K562 (cell line): ENCODE results near the gene PPIL1. TPM values are rescaled to one million over a fixed set of nuclear protein-coding genes. Genes with fewer than 3 reads are reported as not detected.

ENCODE experiments used
- ATAC-seq: fragments of 200-7000 bp; cut with Tn5 transposase; 3 replicates; pipeline ENCODE4 v1.9.1; 2020; ENCODE audit warnings: moderate library complexity
- BruUV-seq: library from RNA; stranded (reverse); fragments of 400-500 nt; replicated peaks from 2 replicates; lab custom pipeline; 2021; lab: Mats Ljungman, UMichigan
- CTCF ChIA-PET: fragments of 300-600 bp; formaldehyde crosslinking; extraction: SDS; loops from one replicate; lab custom pipeline; 2021; ENCODE audit warnings: low intra/inter-chr PET ratio; lab: Yijun Ruan, JAX
- POLR2A ChIA-PET: fragments of 300-600, 350-650 bp; sonication (Branson Sonifier 250); formaldehyde crosslinking; extraction: SDS; loops from one replicate; lab custom pipeline; 2021; ENCODE audit warnings: antibody characterized with exemption, inconsistent platforms; lab: Yijun Ruan, JAX
- DNase-seq, 4 experiments: peaks; one replicate each; pipeline versions ENCODE4 v3.0.0 to v3.0.0-alpha.2; 2011 to 2018; ENCODE audit warnings: low spot score in 3 of 4, mixed read lengths in 3 of 4; ENCODE audit errors: extremely low read depth in 1 of 4
- FAIRE-seq: peaks from 2 replicates; lab custom pipeline; 2011; peaks lifted over from hg19 to GRCh38; lab: Jason Lieb, UNC
- H2AFZ ChIP-seq: 2 replicates; pipeline ENCODE4 v1.6.0; 2011; ENCODE audit warnings: low read depth, low read length, control low read depth, inconsistent platforms
- H3K27ac ChIP-seq: fragments of 200-600 bp; 3 replicates; pipeline ENCODE4 v1.8.0; 2011; ENCODE audit warnings: low read depth, mild to moderate bottlenecking, control low read depth, inconsistent platforms, low read length, moderate library complexity, mixed read lengths; ENCODE audit errors: extremely low read depth
- H3K27me3 ChIP-seq, 2 experiments: fragments of 300-600 bp in 1 of 2; 2 replicates in 1 of 2; 3 replicates in 1 of 2; pipeline versions ENCODE4 v1.6.0 to v1.8.0; 2011; ENCODE audit warnings: inconsistent platforms in 2 of 2, low read length in 2 of 2, mild to moderate bottlenecking in 1 of 2, mixed read lengths in 1 of 2, moderate library complexity in 1 of 2; ENCODE audit not compliant: control insufficient read depth in 2 of 2, insufficient read depth in 2 of 2
- H3K36me3 ChIP-seq: fragments of 300-600 bp; 3 replicates; pipeline ENCODE4 v1.8.0; 2011; ENCODE audit warnings: mild to moderate bottlenecking, low read length, inconsistent platforms; ENCODE audit not compliant: control insufficient read depth, insufficient read depth
- H3K4me1 ChIP-seq, 2 experiments: fragments of 200-600 bp in 1 of 2; replicated peaks in 1 of 2; 2 replicates in 1 of 2; 3 replicates in 1 of 2; pipeline versions ENCODE4 v1.5.1 to v1.8.0; 2011; ENCODE audit warnings: inconsistent platforms in 2 of 2, low read length in 2 of 2, mild to moderate bottlenecking in 1 of 2, mixed read lengths in 1 of 2, moderate library complexity in 1 of 2; ENCODE audit not compliant: control insufficient read depth in 2 of 2, insufficient read depth in 2 of 2
- H3K4me2 ChIP-seq: 2 replicates; pipeline ENCODE4 v1.6.1; 2011; ENCODE audit warnings: low read length, control low read depth, inconsistent platforms, mixed read lengths; ENCODE audit not compliant: insufficient read depth
- H3K4me3 ChIP-seq: fragments of 200-600 bp; sonication (generic), shearing (Covaris generic); 2 replicates; pipeline ENCODE4 v1.5.1; 2016; ENCODE audit warnings: control low read depth, inconsistent platforms
- H3K79me2 ChIP-seq: fragments of 200-600 bp; 3 replicates; pipeline ENCODE4 v1.8.0; 2011; ENCODE audit warnings: low read length, inconsistent platforms; ENCODE audit not compliant: control insufficient read depth, insufficient read depth
- H3K9ac ChIP-seq, 2 experiments: 2 replicates each; pipeline versions ENCODE4 v1.6.0 to v1.6.1; 2011; ENCODE audit warnings: low read depth in 2 of 2, low read length in 2 of 2, control low read depth in 1 of 2, inconsistent platforms in 1 of 2, mild to moderate bottlenecking in 1 of 2, mixed read lengths in 1 of 2; ENCODE audit not compliant: insufficient read depth in 1 of 2
- H3K9me1 ChIP-seq: one replicate; pipeline ENCODE4 v1.6.0; 2011; ENCODE audit warnings: inconsistent platforms, mild to moderate bottlenecking, low read length, moderate library complexity; ENCODE audit not compliant: control insufficient read depth, insufficient read depth
- H3K9me3 ChIP-seq: replicated peaks from 2 replicates; pipeline ENCODE4 v1.5.1; 2011; ENCODE audit warnings: low read depth, low read length, inconsistent platforms; ENCODE audit not compliant: control insufficient read depth, insufficient read depth
- H4K20me1 ChIP-seq: replicated peaks from 2 replicates; pipeline ENCODE4 v1.6.1; 2011; ENCODE audit warnings: low read length, inconsistent platforms, mixed read lengths; ENCODE audit not compliant: control insufficient read depth, insufficient read depth
- ARID3B ChIP-seq: fragments of 250-450 bp; sonication (Bioruptor Pico); IDR thresholded peaks from 2 replicates; pipeline ENCODE4 v1.4.0; 2020; ENCODE audit warnings: borderline replicate concordance
- DACH1 ChIP-seq: fragments of 450-650 bp; IDR thresholded peaks from 2 replicates; pipeline ENCODE4 v1.6.1; 2018; ENCODE audit not compliant: partially characterized antibody
- NR2C2 ChIP-seq, 2 experiments: fragments of 200-800 bp in 1 of 2; sonication (Bioruptor generic) in 1 of 2; sonication (generic) in 1 of 2; formaldehyde crosslinking in 1 of 2; IDR thresholded peaks; 2 replicates each; pipeline versions ENCODE4 v1.6.1 to v1.8.0; 2016 to 2022; ENCODE audit warnings: mild to moderate bottlenecking in 1 of 2, missing compliant biosample characterization in 1 of 2, missing genetic modification characterization in 1 of 2, missing genetic modification reagents in 1 of 2
- POLR2AphosphoS2 ChIP-seq: IDR thresholded peaks from 2 replicates; pipeline ENCODE4 v1.6.1; 2012; ENCODE audit warnings: low read length, improper control_type of control experiment
- PRMT5 ChIP-seq: sonication (generic); formaldehyde crosslinking; IDR thresholded peaks from 2 replicates; pipeline ENCODE4 v1.5.0; 2020; ENCODE audit warnings: missing genetic modification reagents
- SMARCA4 ChIP-seq: fragments of 450-650 bp; IDR thresholded peaks from 2 replicates; pipeline ENCODE4 v1.6.1; 2016
- TEAD4 ChIP-seq, 2 experiments: sonication (generic) in 1 of 2; formaldehyde crosslinking in 1 of 2; IDR thresholded peaks; 2 replicates each; pipeline versions ENCODE4 v1.6.1 to v1.8.0; 2012 to 2022; ENCODE audit warnings: borderline replicate concordance in 1 of 2, inconsistent platforms in 1 of 2, low read length in 1 of 2, mild to moderate bottlenecking in 1 of 2, missing genetic modification reagents in 1 of 2
- ZNF224 ChIP-seq: sonication (generic); formaldehyde crosslinking; IDR thresholded peaks from 2 replicates; pipeline ENCODE4 v1.8.0; 2022; ENCODE audit warnings: mild to moderate bottlenecking, missing genetic modification reagents
- ZNF583 ChIP-seq: fragments of 250-450 bp; sonication (Bioruptor Pico); IDR thresholded peaks from 2 replicates; pipeline ENCODE4 v1.4.0; 2020
- WGBS: fragments of 100-300 bp; shearing (Covaris generic); methylation state at CpG from one replicate; pipeline ENCODE4 v1.1.6; 2016; ENCODE audit warnings: low coverage, mixed read lengths; ENCODE audit not compliant: insufficient coverage; ENCODE audit errors: missing lambda C conversion rate; 5-methylcytosine and 5-hydroxymethylcytosine counted together
- in situ Hi-C: fragments of 300-500 bp; cut with MboI; formaldehyde crosslinking; loops from 4 replicates; pipeline ENCODE4 v1.15.0; 2018; ENCODE audit warnings: inconsistent platforms, mixed read lengths
- intact Hi-C: fragments of 100-400 bp; cut with micrococcal nuclease; formaldehyde crosslinking; loops from 2 replicates; pipeline ENCODE4 v1.14.2; 2022
- polyA plus RNA-seq, 8 experiments: library from polyadenylated mRNA; depleted of rRNA in 4 of 8; stranded (reverse) in 5 of 8; unstranded in 3 of 8; fragments of >200 nt; fragmentation: Nextera tagmentation in 2 of 8; fragmentation: Illumina TruSeq in 1 of 8; extraction: Ambion mirVana in 2 of 8; extraction: Trizol in 1 of 8; gene quantifications; 2 replicates each; pipeline versions ENCODE4 v1.2.1 to v1.2.3, GENCODE V29; 2011 to 2014; ENCODE audit warnings: inconsistent platforms in 1 of 8, missing spikeins in 1 of 8
- total RNA-seq, 7 experiments: library from RNA; depleted of rRNA in 6 of 7; stranded (reverse); fragments of >200 nt in 6 of 7; fragmentation: Illumina TruSeq in 2 of 7; extraction: Trizol in 2 of 7; gene quantifications; 2 replicates each; pipeline versions ENCODE4 v1.2.1 to v1.2.3, GENCODE V29; 2011 to 2021; ENCODE audit warnings: low replicate concordance in 1 of 7
- TF ChIP-seq, protein P1 (sequence below): fragments of 450-650 bp; IDR thresholded peaks from 2 replicates; pipeline ENCODE4 v1.7.0; 2016; ENCODE audit warnings: borderline replicate concordance
- TF ChIP-seq, protein P2 (sequence below), 2 experiments: fragments of 200-800 bp in 1 of 2; sonication (Bioruptor generic) in 1 of 2; sonication (generic) in 1 of 2; formaldehyde crosslinking in 1 of 2; IDR thresholded peaks in 1 of 2; conservative IDR thresholded peaks in 1 of 2; 2 replicates each; pipeline versions ENCODE4 v1.5.0 to v1.6.1; 2016 to 2020; ENCODE audit warnings: missing compliant biosample characterization in 1 of 2, missing genetic modification characterization in 1 of 2, missing genetic modification reagents in 1 of 2
- TF ChIP-seq, protein P3 (sequence below): fragments of 450-650 bp; IDR thresholded peaks from 2 replicates; pipeline ENCODE4 v1.6.1; 2016
- TF ChIP-seq, protein P4 (sequence below): fragments of 200-800 bp; sonication (Bioruptor generic); IDR thresholded peaks from 2 replicates; pipeline ENCODE4 v1.6.1; 2017; ENCODE audit warnings: missing genetic modification characterization, missing compliant biosample characterization

The PPIL1 gene
- total and polyA plus RNA-seq, 9 of the 15 experiments (the other 6 are each of a cell fraction or from before 2014, with no cell fraction given), result 65.8 to 205 (median 130) TPM

- ChIA-PET CTCF (no interaction called here), POLR2A (interaction anchor here (0.5 to 2.7 kb wide), 5 partner anchors 10 to 63 kb away, joined by 3 to 7 read pairs (median 3); no protein-coding TSS in a partner anchor)
- Histone ChIP-seq H3K79me2 (no peaks in the 10 kb centered on the region), H3K27ac (no peak overlapping the region), H3K9me3 (no peaks in the 10 kb centered on the region), H3K4me1 (peaks cover 34 to 64% of the 10 kb centered on the region in 2 experiments), H3K27me3 (no peaks in the 10 kb centered on the region), H3K4me2 (peak overlapping the region; percentile 16; the same call in 1 of the 2 replicates), H4K20me1 (no peaks in the 10 kb centered on the region), H3K9me1 (no peaks in the 10 kb centered on the region), H3K4me3 (no peak overlapping the region), H3K9ac (peak overlapping the region in 1 of 2 experiments; percentile 3; a peak in 1 of 4 replicates), H3K36me3 (no peaks in the 10 kb centered on the region), H2AFZ (peak overlapping the region; percentile 30)
- DNase-seq, result peak in 2 of 4 experiments; percentile 36 to 42
- BruUV-seq, result no TSS peak
- 9% methylated on average over 6 of the region's 6 CpGs for WGBS
- intact Hi-C loops, result no loop called here
- ATAC-seq, result no peak
- in situ Hi-C loops, result no loop called here
- FAIRE-seq, result no peak
- TF ChIP-seq, protein P1, sequence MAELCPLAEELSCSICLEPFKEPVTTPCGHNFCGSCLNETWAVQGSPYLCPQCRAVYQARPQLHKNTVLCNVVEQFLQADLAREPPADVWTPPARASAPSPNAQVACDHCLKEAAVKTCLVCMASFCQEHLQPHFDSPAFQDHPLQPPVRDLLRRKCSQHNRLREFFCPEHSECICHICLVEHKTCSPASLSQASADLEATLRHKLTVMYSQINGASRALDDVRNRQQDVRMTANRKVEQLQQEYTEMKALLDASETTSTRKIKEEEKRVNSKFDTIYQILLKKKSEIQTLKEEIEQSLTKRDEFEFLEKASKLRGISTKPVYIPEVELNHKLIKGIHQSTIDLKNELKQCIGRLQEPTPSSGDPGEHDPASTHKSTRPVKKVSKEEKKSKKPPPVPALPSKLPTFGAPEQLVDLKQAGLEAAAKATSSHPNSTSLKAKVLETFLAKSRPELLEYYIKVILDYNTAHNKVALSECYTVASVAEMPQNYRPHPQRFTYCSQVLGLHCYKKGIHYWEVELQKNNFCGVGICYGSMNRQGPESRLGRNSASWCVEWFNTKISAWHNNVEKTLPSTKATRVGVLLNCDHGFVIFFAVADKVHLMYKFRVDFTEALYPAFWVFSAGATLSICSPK, result no peak
- TF ChIP-seq, protein P2, sequence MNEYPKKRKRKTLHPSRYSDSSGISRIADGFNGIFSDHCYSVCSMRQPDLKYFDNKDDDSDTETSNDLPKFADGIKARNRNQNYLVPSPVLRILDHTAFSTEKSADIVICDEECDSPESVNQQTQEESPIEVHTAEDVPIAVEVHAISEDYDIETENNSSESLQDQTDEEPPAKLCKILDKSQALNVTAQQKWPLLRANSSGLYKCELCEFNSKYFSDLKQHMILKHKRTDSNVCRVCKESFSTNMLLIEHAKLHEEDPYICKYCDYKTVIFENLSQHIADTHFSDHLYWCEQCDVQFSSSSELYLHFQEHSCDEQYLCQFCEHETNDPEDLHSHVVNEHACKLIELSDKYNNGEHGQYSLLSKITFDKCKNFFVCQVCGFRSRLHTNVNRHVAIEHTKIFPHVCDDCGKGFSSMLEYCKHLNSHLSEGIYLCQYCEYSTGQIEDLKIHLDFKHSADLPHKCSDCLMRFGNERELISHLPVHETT (CRISPR knock-in tag; conservative IDR thresholded peaks at IDR 0.05 in 1 of 2, IDR thresholded peaks at IDR 0.05 in 1 of 2), result peak in 1 of 2 experiments; percentile 25; a peak in 1 of 4 replicates
- TF ChIP-seq NR2C2 (CRISPR knock-in tag; IDR thresholded peaks at IDR 0.05) (peak; percentile 25; the same call in 1 of the 2 replicates), NR2C2 (tag; IDR thresholded peaks at IDR 0.05) (no peak), POLR2AphosphoS2 (no peak), PRMT5 (CRISPR knock-in tag) (no peak), TEAD4 (IDR thresholded peaks at IDR 0.05; ENCODE audit: low read length) (peak; percentile 15; the same call in 1 of the 2 replicates), TEAD4 (CRISPR knock-in tag; IDR thresholded peaks at IDR 0.05; ENCODE audit: borderline replicate concordance) (no peak), DACH1 (peak; percentile 39), SMARCA4 (peak; percentile 14; the same call in 1 of the 2 replicates), ZNF583 (no peak), ARID3B (CRISPR knock-in tag) (no peak), ZNF224 (CRISPR knock-in tag) (no peak)
- TF ChIP-seq, protein P3, sequence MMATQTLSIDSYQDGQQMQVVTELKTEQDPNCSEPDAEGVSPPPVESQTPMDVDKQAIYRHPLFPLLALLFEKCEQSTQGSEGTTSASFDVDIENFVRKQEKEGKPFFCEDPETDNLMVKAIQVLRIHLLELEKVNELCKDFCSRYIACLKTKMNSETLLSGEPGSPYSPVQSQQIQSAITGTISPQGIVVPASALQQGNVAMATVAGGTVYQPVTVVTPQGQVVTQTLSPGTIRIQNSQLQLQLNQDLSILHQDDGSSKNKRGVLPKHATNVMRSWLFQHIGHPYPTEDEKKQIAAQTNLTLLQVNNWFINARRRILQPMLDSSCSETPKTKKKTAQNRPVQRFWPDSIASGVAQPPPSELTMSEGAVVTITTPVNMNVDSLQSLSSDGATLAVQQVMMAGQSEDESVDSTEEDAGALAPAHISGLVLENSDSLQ, result peak; percentile 50
- TF ChIP-seq, protein P4, sequence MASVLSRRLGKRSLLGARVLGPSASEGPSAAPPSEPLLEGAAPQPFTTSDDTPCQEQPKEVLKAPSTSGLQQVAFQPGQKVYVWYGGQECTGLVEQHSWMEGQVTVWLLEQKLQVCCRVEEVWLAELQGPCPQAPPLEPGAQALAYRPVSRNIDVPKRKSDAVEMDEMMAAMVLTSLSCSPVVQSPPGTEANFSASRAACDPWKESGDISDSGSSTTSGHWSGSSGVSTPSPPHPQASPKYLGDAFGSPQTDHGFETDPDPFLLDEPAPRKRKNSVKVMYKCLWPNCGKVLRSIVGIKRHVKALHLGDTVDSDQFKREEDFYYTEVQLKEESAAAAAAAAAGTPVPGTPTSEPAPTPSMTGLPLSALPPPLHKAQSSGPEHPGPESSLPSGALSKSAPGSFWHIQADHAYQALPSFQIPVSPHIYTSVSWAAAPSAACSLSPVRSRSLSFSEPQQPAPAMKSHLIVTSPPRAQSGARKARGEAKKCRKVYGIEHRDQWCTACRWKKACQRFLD (CRISPR knock-in tag), result 0 out of 2 replicates have a peak, but pooled peaks have one; percentile 28
Measured at GRCh38 chr6:36825452-36825851, 49.2 kb downstream of the PPIL1 start.
